ENCODE measurements around the gene DELE1. TPM values are rescaled to one million over a fixed set of nuclear protein-coding genes. Genes with fewer than 3 reads are reported as not detected.

DELE1 gene
- total and polyA plus RNA-seq, 9 donors: 60.5 to 97.1 (median 79.1) TPM

GRCh38 chr5:141951332-141951781, 27.7 kb downstream of the DELE1 start:
- Histone ChIP-seq H3K27me3 (ENCODE audit: control insufficient read depth, insufficient read depth, low read length) (no peaks in the 10 kb centered on the region), H3K4me3 (ENCODE audit: low read length) (no peak overlapping the region), H3K36me3 (ENCODE audit: control insufficient read depth, insufficient read depth, low read length) (peaks cover 17% of the 10 kb centered on the region), H3K9me3 (replicated peaks; ENCODE audit: control insufficient read depth, low read depth, low read length) (no peaks in the 10 kb centered on the region), H3K4me1 (ENCODE audit: control insufficient read depth, insufficient read depth, low read length) (peaks cover 10% of the 10 kb centered on the region), H3K27ac (ENCODE audit: low read length) (peak overlapping the region; percentile 60)
- 40% methylated on average over 1 of the region's 9 CpGs for WGBS (ENCODE audit: insufficient coverage)
- peak; percentile 79 for DNase-seq

GRCh38 chr5:141952020-141952419, 28.3 kb downstream of the DELE1 start:
- no peak for DNase-seq
- Histone ChIP-seq H3K27ac (ENCODE audit: low read length) (no peak overlapping the region), H3K4me3 (ENCODE audit: low read length) (no peak overlapping the region), H3K36me3 (ENCODE audit: control insufficient read depth, insufficient read depth, low read length) (peaks cover 15% of the 10 kb centered on the region), H3K27me3 (ENCODE audit: control insufficient read depth, insufficient read depth, low read length) (no peaks in the 10 kb centered on the region), H3K9me3 (replicated peaks; ENCODE audit: control insufficient read depth, low read depth, low read length) (no peaks in the 10 kb centered on the region), H3K4me1 (ENCODE audit: control insufficient read depth, insufficient read depth, low read length) (peaks cover 8% of the 10 kb centered on the region)
- 43% methylated on average over 1 of the region's 2 CpGs for WGBS (ENCODE audit: insufficient coverage)

DNA sequence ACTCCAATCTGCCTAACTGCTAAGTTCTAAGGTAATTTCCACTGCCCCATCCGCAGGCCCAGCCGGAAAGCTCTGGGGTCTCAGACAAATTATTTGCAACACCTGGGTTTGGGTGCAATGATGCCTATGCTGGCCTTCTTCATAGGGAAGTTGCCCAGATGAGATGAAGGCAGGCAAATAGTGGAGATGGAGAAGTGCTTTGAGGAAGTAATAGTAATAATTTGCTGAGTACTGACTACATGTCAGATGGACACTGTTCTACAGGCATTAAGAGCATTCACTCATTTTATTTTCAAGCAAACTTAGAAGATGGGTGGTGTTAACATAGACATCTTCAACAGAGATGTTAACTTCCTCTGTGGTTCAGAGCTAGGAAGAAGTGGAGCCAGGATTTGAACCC, 30.5 kb downstream of the DELE1 start:
- Histone ChIP-seq H3K4me1 (ENCODE audit: control insufficient read depth, insufficient read depth, low read length) (peaks cover 29% of the 10 kb centered on the region), H3K9me3 (replicated peaks; ENCODE audit: control insufficient read depth, low read depth, low read length) (no peaks in the 10 kb centered on the region), H3K4me3 (ENCODE audit: low read length) (peak overlapping the region; percentile 35), H3K27me3 (ENCODE audit: control insufficient read depth, insufficient read depth, low read length) (no peaks in the 10 kb centered on the region), H3K27ac (ENCODE audit: low read length) (no peak overlapping the region), H3K36me3 (ENCODE audit: control insufficient read depth, insufficient read depth, low read length) (peaks cover 15% of the 10 kb centered on the region)
- WGBS (ENCODE audit: insufficient coverage): 70% methylated on average over 2 of the region's 2 CpGs
- peak; percentile 46 for DNase-seq

DNA sequence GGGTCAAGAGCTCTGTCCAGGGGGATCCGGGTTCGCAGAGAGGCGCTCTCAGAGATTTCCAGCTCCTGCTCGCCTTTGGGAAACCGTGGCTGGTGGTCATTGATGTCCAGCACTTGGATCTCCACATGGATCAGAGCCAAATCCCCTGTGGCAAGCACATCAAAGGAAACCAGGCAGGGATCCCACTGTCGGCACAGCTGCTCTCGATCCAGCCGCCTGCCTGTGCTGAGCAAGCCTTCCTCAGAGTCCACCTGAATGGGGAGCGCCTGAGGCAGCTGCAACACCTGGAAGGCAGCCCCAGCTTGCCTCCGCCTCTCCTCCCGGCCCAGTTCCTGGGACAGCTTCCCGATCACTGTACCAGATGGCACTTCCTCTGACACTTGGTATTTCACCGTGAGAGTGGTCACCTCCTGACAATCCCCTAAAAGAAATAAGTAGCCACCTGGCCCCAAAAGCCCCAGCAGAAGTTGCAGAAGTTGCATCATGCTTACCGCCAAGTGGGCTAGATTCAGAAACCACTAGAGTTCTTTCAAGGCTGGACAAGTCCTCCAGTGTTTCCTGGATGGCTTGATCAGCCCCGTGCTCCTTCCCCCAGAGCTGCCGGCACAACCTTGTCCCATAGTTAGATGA, 33.8 kb downstream of the DELE1 start:
- Histone ChIP-seq H3K27me3 (ENCODE audit: control insufficient read depth, insufficient read depth, low read length) (no peaks in the 10 kb centered on the region), H3K4me1 (ENCODE audit: control insufficient read depth, insufficient read depth, low read length) (peaks cover 34% of the 10 kb centered on the region), H3K4me3 (ENCODE audit: low read length) (peak overlapping the region; percentile 43), H3K9me3 (replicated peaks; ENCODE audit: control insufficient read depth, low read depth, low read length) (no peaks in the 10 kb centered on the region), H3K27ac (ENCODE audit: low read length) (peak overlapping the region; percentile 88), H3K36me3 (ENCODE audit: control insufficient read depth, insufficient read depth, low read length) (peaks cover 5% of the 10 kb centered on the region)
- 50% methylated on average over 11 of the region's 16 CpGs for WGBS (ENCODE audit: insufficient coverage)
- peak; percentile 33 for DNase-seq

GRCh38 chr5:141958113-141958512, 34.4 kb downstream of the DELE1 start, which contains the start of gene PCDH12:
TSS of gene PCDH12 (minus strand) at chr5:141958202. CDS start at chr5:141957851, 351 bp downstream.
- Histone ChIP-seq H3K36me3 (ENCODE audit: control insufficient read depth, insufficient read depth, low read length) (peaks cover 5% of the 10 kb centered on the region), H3K27me3 (ENCODE audit: control insufficient read depth, insufficient read depth, low read length) (no peaks in the 10 kb centered on the region), H3K4me1 (ENCODE audit: control insufficient read depth, insufficient read depth, low read length) (peaks cover 34% of the 10 kb centered on the region), H3K9me3 (replicated peaks; ENCODE audit: control insufficient read depth, low read depth, low read length) (no peaks in the 10 kb centered on the region), H3K27ac (ENCODE audit: low read length) (peak within 1 kb of the TSS; percentile 88), H3K4me3 (ENCODE audit: low read length) (peak within 1 kb of the TSS; percentile 43)
- DNase-seq: peak; percentile 97
- WGBS (ENCODE audit: insufficient coverage): 3% methylated on average over 6 of the region's 7 CpGs

GRCh38 chr5:141958546-141959172, 35.0 kb downstream of the DELE1 start:
- Histone ChIP-seq H3K36me3 (ENCODE audit: control insufficient read depth, insufficient read depth, low read length) (peaks cover 5% of the 10 kb centered on the region), H3K9me3 (replicated peaks; ENCODE audit: control insufficient read depth, low read depth, low read length) (no peaks in the 10 kb centered on the region), H3K27ac (ENCODE audit: low read length) (peak overlapping the region; percentile 88), H3K27me3 (ENCODE audit: control insufficient read depth, insufficient read depth, low read length) (no peaks in the 10 kb centered on the region), H3K4me3 (ENCODE audit: low read length) (no peak overlapping the region), H3K4me1 (ENCODE audit: control insufficient read depth, insufficient read depth, low read length) (peaks cover 34% of the 10 kb centered on the region)
- peak; percentile 57 for DNase-seq
- WGBS (ENCODE audit: insufficient coverage): 54% methylated on average over 5 of the region's 8 CpGs

- Histone ChIP-seq H3K27ac (ENCODE audit: low read length) (peak overlapping the region; percentile 2), H3K4me1 (ENCODE audit: control insufficient read depth, insufficient read depth, low read length) (peaks cover 40% of the 10 kb centered on the region), H3K27me3 (ENCODE audit: control insufficient read depth, insufficient read depth, low read length) (no peaks in the 10 kb centered on the region), H3K4me3 (ENCODE audit: low read length) (no peak overlapping the region), H3K9me3 (replicated peaks; ENCODE audit: control insufficient read depth, low read depth, low read length) (no peaks in the 10 kb centered on the region), H3K36me3 (ENCODE audit: control insufficient read depth, insufficient read depth, low read length) (peaks cover 5% of the 10 kb centered on the region)
- DNase-seq: no peak
- 55% methylated on average over 10 of the region's 10 CpGs for WGBS (ENCODE audit: insufficient coverage)
These were observed 36.3 kb downstream of the DELE1 start for GRCh38 chr5:141960018-141960417.

DNA sequence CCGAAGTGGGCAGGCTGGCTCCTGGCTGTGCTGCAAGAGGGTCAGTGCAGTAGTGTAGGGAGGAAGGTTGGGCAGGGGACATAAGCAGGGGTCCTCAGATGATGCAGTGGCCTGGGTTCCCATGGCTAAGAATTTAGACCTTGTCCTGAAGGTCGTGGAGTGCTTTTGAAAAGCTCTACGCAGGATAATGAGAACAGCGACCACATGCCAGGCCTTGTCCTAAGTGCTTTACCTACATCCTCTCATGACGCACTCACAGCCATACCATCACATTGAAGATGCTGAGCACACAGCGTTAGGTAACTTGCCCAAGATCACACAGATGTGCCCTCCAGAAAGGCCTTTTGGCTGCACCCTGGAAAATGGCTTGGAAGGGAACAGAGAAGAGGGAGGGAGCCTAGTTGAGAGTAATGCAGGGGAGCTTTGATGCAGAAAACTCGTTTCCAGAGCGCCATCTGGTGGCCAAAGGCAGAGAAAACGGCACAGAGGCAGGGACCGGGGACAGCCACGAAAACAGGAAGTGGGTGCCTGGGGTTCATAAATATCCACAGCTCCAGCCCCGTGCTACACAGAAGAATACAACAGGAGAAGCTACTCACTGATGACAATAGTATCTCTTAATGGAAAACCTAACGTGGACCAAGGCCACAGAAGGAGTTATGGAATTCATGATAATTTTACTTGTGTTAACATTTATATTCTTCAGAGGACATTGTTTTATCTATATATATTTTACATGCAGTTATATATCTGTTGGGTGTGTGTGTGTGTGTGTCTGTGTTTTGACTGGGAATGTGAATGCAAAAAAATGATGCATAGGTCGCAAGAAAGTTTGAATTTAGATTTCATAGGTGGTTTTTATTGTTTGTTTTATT, 37.0 kb downstream of the DELE1 start:
- Histone ChIP-seq H3K27me3 (ENCODE audit: control insufficient read depth, insufficient read depth, low read length) (no peaks in the 10 kb centered on the region), H3K36me3 (ENCODE audit: control insufficient read depth, insufficient read depth, low read length) (peaks cover 5% of the 10 kb centered on the region), H3K27ac (ENCODE audit: low read length) (peak overlapping the region; percentile 3), H3K4me1 (ENCODE audit: control insufficient read depth, insufficient read depth, low read length) (peaks cover 45% of the 10 kb centered on the region), H3K9me3 (replicated peaks; ENCODE audit: control insufficient read depth, low read depth, low read length) (no peaks in the 10 kb centered on the region), H3K4me3 (ENCODE audit: low read length) (no peak overlapping the region)
- peak; percentile 96 for DNase-seq
- 52% methylated on average over 7 of the region's 14 CpGs for WGBS (ENCODE audit: insufficient coverage)

DNA sequence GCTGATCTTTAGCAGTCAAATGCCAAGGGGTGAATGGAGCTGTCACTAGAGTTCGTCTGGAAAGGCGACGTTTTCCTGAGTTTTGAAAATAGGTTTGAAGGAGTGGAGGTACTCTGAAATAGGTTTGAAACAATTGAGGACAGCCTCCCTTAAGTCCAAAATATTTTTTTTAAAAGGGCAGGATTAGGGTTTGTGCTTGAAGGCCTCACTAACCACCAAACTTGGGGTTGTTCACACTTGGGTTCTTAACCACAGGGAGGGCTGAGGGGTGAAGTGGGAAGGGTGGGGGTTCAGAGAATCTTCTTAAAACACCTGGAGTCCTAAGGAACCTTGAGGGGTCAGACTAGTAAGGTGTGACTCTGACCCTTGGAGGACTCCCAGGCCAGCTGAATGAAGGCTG, 37.8 kb downstream of the DELE1 start:
- Histone ChIP-seq H3K36me3 (ENCODE audit: control insufficient read depth, insufficient read depth, low read length) (no peaks in the 10 kb centered on the region), H3K4me1 (ENCODE audit: control insufficient read depth, insufficient read depth, low read length) (peaks cover 45% of the 10 kb centered on the region), H3K27ac (ENCODE audit: low read length) (no peak overlapping the region), H3K9me3 (replicated peaks; ENCODE audit: control insufficient read depth, low read depth, low read length) (no peaks in the 10 kb centered on the region), H3K4me3 (ENCODE audit: low read length) (no peak overlapping the region), H3K27me3 (ENCODE audit: control insufficient read depth, insufficient read depth, low read length) (no peaks in the 10 kb centered on the region)
- DNase-seq: no peak
- 93% methylated on average over 3 of the region's 3 CpGs for WGBS (ENCODE audit: insufficient coverage)

- H3K4me3 ChIP-seq (ENCODE audit: low read length): no peak overlapping the region
- no peaks in the 10 kb centered on the region for H3K9me3 ChIP-seq (replicated peaks; ENCODE audit: control insufficient read depth, low read depth, low read length)
- peaks cover 29% of the 10 kb centered on the region for H3K4me1 ChIP-seq (ENCODE audit: control insufficient read depth, insufficient read depth, low read length)
- H3K27ac ChIP-seq (ENCODE audit: low read length): no peak overlapping the region
- no peaks in the 10 kb centered on the region for H3K27me3 ChIP-seq (ENCODE audit: control insufficient read depth, insufficient read depth, low read length)
- no peak for DNase-seq
- WGBS (ENCODE audit: insufficient coverage): no CpG with 5 or more reads among the region's 3 CpGs
- H3K36me3 ChIP-seq (ENCODE audit: control insufficient read depth, insufficient read depth, low read length): no peaks in the 10 kb centered on the region
These were observed 40.0 kb downstream of the DELE1 start for GRCh38 chr5:141963701-141964100.
